ENCODE data around the gene ACSM2B.
"Not testable (repeated sequence)": the region's sequence is repeated elsewhere in the genome, so short reads cannot be mapped to it uniquely, and the experiment has no call there.

The ACSM2B gene

GRCh38 chr16:20538687-20539086 lies 37.5 kb downstream of the ACSM2B start:
- no peak for DNase-seq (ENCODE audit: low read depth in 1 of 2, low spot score in 1 of 2)

GRCh38 chr16:20538181-20538580 lies 38.0 kb downstream of the ACSM2B start:
- no peak for DNase-seq (ENCODE audit: low read depth in 1 of 2, low spot score in 1 of 2)

DNA sequence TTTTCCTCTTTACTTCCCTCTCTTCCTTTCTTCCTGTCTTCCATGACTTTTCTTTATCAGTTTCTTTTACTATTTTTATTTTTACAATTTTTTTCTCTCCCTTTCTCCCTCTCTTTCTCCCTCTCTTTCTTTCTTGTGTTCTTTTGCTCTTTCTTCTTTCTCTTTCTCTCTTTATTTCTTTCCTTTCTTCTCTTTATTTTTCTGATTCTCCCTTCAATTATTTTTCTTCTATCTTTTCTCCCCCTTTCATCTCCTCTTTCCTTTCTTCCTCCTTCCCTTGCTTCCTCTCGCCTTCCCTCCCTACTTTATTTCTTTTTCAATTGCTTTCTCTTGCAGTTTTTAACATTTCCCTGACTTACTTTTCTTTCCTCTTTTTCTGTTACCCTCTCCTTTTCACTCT lies 39.5 kb downstream of the ACSM2B start:
- DNase-seq (ENCODE audit: low read depth in 1 of 2, low spot score in 1 of 2): not testable (repeated sequence)

DNA sequence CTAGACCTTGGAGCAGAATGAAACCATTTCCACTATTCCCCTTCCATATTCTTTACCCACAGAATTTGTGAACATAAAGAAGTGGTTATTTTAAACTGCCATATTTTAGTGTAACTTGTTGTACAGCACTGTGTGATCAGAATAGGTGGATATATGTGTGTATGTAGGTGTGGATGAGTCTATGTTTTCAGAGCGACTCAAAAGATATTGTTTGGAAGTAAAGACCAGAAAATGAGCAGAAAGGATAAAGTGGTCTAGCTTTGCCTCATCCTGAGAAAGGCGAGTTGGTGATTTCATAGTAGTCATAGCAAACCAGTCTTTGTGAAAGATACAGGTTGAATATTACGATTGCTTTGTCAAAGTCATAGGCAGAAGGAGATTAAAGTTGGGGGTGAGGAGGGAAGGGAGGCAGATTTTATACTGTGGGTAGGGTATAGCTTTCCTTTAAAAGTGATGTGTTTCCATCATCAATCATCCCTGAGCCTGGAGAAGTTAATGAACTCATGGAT lies 43.8 kb downstream of the ACSM2B start:
- not testable (repeated sequence) for DNase-seq (ENCODE audit: low read depth in 1 of 2, low spot score in 1 of 2)

DNA sequence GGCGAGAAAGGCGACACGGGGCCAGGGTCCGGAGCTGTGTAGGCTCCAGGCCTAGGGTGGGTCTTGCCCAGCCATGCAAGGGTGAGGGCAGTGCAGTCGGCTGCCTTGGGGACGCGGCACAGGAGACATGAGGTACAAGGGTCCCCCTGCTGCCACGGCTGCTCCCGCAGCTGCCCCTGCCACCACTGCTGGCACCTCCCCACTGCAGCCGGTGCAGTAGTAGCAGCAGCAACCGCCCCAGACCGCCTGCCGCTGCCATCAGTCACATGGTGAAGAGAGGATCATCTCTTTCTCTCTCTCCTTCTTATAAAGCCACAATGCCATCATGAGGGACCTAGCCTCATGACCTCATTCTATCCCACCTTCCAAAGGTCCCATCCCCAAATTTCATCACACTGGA lies 44.4 kb downstream of the ACSM2B start:
- not testable (repeated sequence) for DNase-seq (ENCODE audit: low read depth in 1 of 2, low spot score in 1 of 2)

DNA sequence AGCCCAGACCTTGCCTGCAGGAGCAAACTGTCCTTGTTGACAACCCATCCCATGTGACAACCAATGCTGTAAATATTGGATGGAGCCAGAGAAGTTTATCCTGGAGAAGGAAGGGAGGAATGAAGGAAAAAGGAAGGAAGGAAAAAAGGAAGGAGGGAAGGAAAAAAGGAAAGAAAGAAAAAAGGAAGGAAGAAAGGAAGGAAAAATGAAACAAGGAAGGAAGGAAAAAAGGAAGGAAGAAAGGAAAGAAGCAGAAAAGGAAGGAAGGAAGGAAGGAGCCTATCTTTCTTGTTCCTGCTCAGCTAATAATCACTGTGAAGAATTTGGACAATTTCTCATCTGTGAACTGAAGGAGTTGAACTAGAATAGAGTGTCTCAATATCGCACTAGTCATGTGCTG lies 56.1 kb downstream of the ACSM2B start:
- no peak for DNase-seq (ENCODE audit: low read depth in 1 of 2, low spot score in 1 of 2)

- no peak for DNase-seq (ENCODE audit: low read depth in 1 of 2, low spot score in 1 of 2)
Observed at GRCh38 chr16:20519231-20519630, 56.9 kb downstream of the ACSM2B start.

DNA sequence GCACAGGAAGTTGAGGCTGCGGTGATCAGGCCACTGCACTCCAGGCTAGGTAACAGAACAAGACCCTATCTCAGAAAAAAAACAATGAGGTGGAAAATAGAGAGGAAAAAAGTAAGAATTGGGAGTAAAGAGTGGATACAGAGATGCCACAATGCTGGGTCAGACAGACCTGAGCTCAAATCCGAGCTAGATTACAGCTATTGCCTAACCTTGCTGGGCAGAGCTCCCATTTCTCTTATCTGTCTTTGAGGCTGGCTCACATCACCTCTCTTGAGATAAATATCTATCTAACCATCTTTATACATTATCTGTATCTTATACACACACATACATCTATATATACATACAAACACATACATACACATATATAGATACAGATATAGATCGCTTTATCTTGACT lies 59.0 kb downstream of the ACSM2B start:
- DNase-seq (ENCODE audit: low read depth in 1 of 2, low spot score in 1 of 2): no peak

DNA sequence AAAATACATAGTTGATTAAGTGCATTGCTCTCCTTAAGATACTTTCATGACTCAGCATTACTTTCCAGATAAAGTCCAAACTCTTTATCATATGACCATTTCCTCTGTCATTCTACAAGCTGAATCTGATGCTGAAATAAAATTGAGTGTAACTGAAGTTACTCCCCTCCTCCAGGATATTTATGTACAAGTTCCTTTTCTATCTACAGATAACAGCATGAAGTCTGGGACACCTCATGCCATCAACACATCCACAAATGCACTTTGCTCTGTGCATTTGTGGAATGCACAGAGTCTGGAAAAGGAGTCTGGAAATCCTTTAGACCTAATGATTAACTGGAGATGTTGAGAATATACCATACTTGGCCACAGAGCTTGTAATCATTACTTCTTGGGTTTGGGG lies 60.5 kb downstream of the ACSM2B start:
- DNase-seq (ENCODE audit: low read depth in 1 of 2, low spot score in 1 of 2): no peak

DNA sequence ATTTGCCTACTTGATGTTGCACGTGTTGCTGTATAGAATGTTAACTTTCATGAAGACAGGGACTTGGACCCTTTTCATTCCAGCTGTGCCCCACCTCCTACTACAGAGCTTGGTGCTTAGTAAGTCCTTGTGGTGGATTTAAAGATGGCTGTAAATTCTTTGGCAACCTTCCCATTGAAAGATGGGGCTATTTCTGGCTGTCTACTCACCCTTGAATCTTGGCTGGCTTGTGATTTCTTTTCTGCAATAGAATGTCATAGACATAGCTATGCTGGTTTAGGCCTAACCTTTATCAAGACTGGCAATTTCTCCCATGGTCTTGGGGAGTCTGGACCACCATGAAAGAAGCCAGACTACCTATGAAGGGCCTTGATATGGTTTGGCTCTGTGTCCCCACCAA lies 65.8 kb downstream of the ACSM2B start:
- no peak for DNase-seq (ENCODE audit: low read depth in 1 of 2, low spot score in 1 of 2)

DNA sequence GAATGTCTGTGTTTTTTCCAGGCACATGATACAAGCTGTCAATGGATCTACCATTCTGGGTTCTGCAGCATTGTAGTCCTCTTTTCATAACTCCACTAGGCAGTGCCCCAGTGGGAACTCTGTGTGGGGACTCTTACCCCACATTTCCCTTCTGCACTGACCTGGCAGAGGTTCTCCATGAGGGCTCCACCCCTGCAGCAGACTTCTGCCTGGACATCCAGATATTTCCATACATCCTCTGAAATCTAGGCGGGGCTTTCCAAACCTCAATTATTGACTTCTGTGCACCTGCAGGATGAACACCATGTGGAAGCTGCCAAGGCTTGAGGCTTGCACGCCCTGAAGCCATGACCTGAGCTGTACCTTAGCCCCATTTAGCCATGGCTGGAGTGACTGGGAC lies 68.9 kb downstream of the ACSM2B start:
- DNase-seq (ENCODE audit: low read depth in 1 of 2, low spot score in 1 of 2): no peak

- no peak for DNase-seq (ENCODE audit: low read depth in 1 of 2, low spot score in 1 of 2)
Observed at GRCh38 chr16:20504418-20504817, 71.7 kb downstream of the ACSM2B start.

GRCh38 chr16:20491448-20491847 lies 84.7 kb downstream of the ACSM2B start:
- not testable (repeated sequence) for DNase-seq (ENCODE audit: low read depth in 1 of 2, low spot score in 1 of 2)

DNA sequence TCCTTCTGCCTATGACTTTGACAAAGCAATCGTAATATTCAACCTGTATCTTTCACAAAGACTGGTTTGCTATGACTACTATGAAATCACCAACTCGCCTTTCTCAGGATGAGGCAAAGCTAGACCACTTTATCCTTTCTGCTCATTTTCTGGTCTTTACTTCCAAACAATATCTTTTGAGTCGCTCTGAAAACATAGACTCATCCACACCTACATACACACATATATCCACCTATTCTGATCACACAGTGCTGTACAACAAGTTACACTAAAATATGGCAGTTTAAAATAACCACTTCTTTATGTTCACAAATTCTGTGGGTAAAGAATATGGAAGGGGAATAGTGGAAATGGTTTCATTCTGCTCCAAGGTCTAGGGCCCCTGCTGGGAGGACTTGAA lies 85.2 kb downstream of the ACSM2B start:
- DNase-seq (ENCODE audit: low read depth in 1 of 2, low spot score in 1 of 2): not testable (repeated sequence)

Measured in stimulated activated CD4-positive, alpha-beta T cell treated with anti-CD3 and anti-CD28 coated beads, Interleukin-15, amount 100 ng/mL, for 1 hour (primary cell).